ENCODE measurements around the gene DXO.

DNA sequence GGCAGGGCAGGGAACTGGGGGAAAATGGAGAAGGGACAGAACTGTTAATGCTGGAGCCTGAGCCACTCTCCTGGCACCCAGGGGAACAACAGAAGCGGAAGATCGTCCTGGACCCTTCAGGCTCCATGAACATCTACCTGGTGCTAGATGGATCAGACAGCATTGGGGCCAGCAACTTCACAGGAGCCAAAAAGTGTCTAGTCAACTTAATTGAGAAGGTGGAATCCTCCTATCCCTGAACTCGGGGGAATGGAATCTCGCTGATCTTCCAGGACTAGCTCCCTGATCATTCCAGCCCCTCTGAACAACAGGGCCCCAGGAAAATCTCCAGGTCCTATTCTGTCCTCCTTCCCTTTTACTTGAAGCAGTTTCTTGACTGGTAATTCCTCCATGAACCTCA lies 24.1 kb downstream of the DXO start:
- TF ChIP-seq CTCF (IDR thresholded peaks at IDR 0.05) (no peak), POLR2A (IDR thresholded peaks at IDR 0.05) (no peak)

Data from tibial nerve (tissue), 3 donors.